Endothelial cell of umbilical vein (primary cell): ENCODE measurements around the gene DIS3L2. TPM values are rescaled to one million over a fixed set of nuclear protein-coding genes. Genes with fewer than 3 reads are reported as not detected.
A peak's percentile ranks its signal among the peaks of the same experiment; 100 is the strongest.

Source experiments
- BruUV-seq: library from RNA; stranded (reverse); fragments of 400-500 nt; replicated peaks from 2 replicates; lab custom pipeline; 2021; lab: Mats Ljungman, UMichigan
- CTCF ChIA-PET: fragments of 300-600, 350-600 bp; sonication (Branson Sonifier 250); formaldehyde crosslinking; loops from one replicate; lab custom pipeline; 2021; ENCODE audit warnings: antibody characterized with exemption, inconsistent platforms; lab: Charles Lee
- POLR2A ChIA-PET: fragments of 300-600, 350-600 bp; sonication (Branson Sonifier 250); formaldehyde crosslinking; loops from one replicate; lab custom pipeline; 2021; ENCODE audit warnings: antibody characterized with exemption, inconsistent platforms; lab: Charles Lee
- DNase-seq: peaks from one replicate; pipeline ENCODE4 v3.0.0-alpha.2; 2011; ENCODE audit warnings: low read depth, low spot score
- FAIRE-seq: peaks from 2 replicates; lab custom pipeline; 2011; peaks lifted over from hg19 to GRCh38; lab: Jason Lieb, UNC
- H2AFZ ChIP-seq: 2 replicates; pipeline ENCODE4 v1.6.0; 2012; ENCODE audit warnings: low read depth, low read length, control low read depth, inconsistent platforms
- H3K27ac ChIP-seq: 2 replicates; pipeline ENCODE4 v1.5.1; 2011; ENCODE audit warnings: low read depth, mild to moderate bottlenecking, control low read depth, low read length, moderate library complexity; ENCODE audit not compliant: insufficient read depth
- H3K27me3 ChIP-seq, 2 experiments: 2 replicates each; pipeline versions ENCODE4 v1.6.0 to v1.6.1; 2011; ENCODE audit warnings: low read length in 2 of 2, mixed read lengths in 1 of 2; ENCODE audit not compliant: control insufficient read depth in 2 of 2, insufficient read depth in 2 of 2
- H3K36me3 ChIP-seq, 2 experiments: 2 replicates in 1 of 2; 3 replicates in 1 of 2; pipeline ENCODE4 v1.5.1; 2011; ENCODE audit warnings: low read length in 2 of 2, mild to moderate bottlenecking in 1 of 2, moderate library complexity in 1 of 2; ENCODE audit not compliant: control insufficient read depth in 2 of 2, insufficient read depth in 2 of 2; ENCODE audit errors: extremely low read depth in 1 of 2
- H3K4me1 ChIP-seq: 3 replicates; pipeline ENCODE4 v1.5.1; 2011; ENCODE audit warnings: mild to moderate bottlenecking, low read length; ENCODE audit not compliant: control insufficient read depth, insufficient read depth; ENCODE audit errors: extremely low read depth
- H3K4me2 ChIP-seq: 2 replicates; pipeline ENCODE4 v1.6.1; 2011; ENCODE audit warnings: low read length, control low read depth, mixed read lengths; ENCODE audit not compliant: insufficient read depth
- H3K4me3 ChIP-seq, 3 experiments: fragments of 200-600 bp in 1 of 3; sonication (generic), shearing (Covaris generic) in 1 of 3; replicated peaks in 1 of 3; 2 replicates each; pipeline ENCODE4 v1.5.1; 2011 to 2016; ENCODE audit warnings: control low read depth in 3 of 3, low read length in 3 of 3, mild to moderate bottlenecking in 2 of 3, inconsistent platforms in 1 of 3, low read depth in 1 of 3, moderate library complexity in 1 of 3; ENCODE audit not compliant: insufficient read depth in 1 of 3
- H3K79me2 ChIP-seq: 2 replicates; pipeline ENCODE4 v1.6.0; 2012; ENCODE audit warnings: low read length, inconsistent platforms; ENCODE audit not compliant: control insufficient read depth, insufficient read depth
- H3K9ac ChIP-seq: replicated peaks from 2 replicates; pipeline ENCODE3; 2011; ENCODE audit warnings: low read length, control low read depth; ENCODE audit not compliant: insufficient read depth; ENCODE audit errors: extremely low read depth
- H3K9me1 ChIP-seq: replicated peaks from 3 replicates; pipeline ENCODE4 v1.6.0; 2011; ENCODE audit warnings: mild to moderate bottlenecking, low read length; ENCODE audit not compliant: control insufficient read depth, insufficient read depth; ENCODE audit errors: extremely low read depth
- H3K9me3 ChIP-seq: replicated peaks from 2 replicates; pipeline ENCODE4 v1.5.1; 2012; ENCODE audit warnings: low read length, inconsistent platforms; ENCODE audit not compliant: control insufficient read depth, insufficient read depth
- H4K20me1 ChIP-seq: replicated peaks from 2 replicates; pipeline ENCODE3; 2011; ENCODE audit warnings: mild to moderate bottlenecking, low read length; ENCODE audit not compliant: control insufficient read depth, insufficient read depth; ENCODE audit errors: extremely low read depth
- FOS ChIP-seq: IDR thresholded peaks from 2 replicates; pipeline ENCODE4 v1.6.1; 2011; ENCODE audit warnings: mild to moderate bottlenecking, low read length, moderate library complexity, borderline replicate concordance; ENCODE audit not compliant: insufficient read depth
- MYC ChIP-seq: IDR thresholded peaks from one replicate; pipeline ENCODE4 v1.6.1; 2011; ENCODE audit warnings: mild to moderate bottlenecking, low read depth, low read length
- POLR2A ChIP-seq: IDR thresholded peaks from 2 replicates; pipeline ENCODE4 v1.6.1; 2012; ENCODE audit warnings: low read depth, mild to moderate bottlenecking, control low read depth, low read length
- dilution Hi-C: fragments of 300-500 bp; cut with MboI; formaldehyde crosslinking; loops from one replicate; pipeline ENCODE4 v1.15.0; 2019; ENCODE audit warnings: low sequenced_read_pairs; ENCODE audit not compliant: extremely low pct_ligation_motif_present
- intact Hi-C: fragments of 100-400 bp; cut with micrococcal nuclease; formaldehyde crosslinking; loops from one replicate; pipeline ENCODE4 v1.10.0; 2022
- polyA plus RNA-seq, 4 experiments: library from polyadenylated mRNA; depleted of rRNA in 3 of 4; stranded (reverse) in 3 of 4; unstranded in 1 of 4; fragments of >200 nt; gene quantifications; 2 replicates each; pipeline versions ENCODE4 v1.2.1 to v1.2.3, GENCODE V29; 2011 to 2012; ENCODE audit warnings: missing spikeins in 1 of 4
- total RNA-seq: library from RNA; stranded (reverse); gene quantifications from 2 replicates; pipeline ENCODE4 v1.2.3, GENCODE V29; 2021
- TF ChIP-seq, protein P1 (sequence below): IDR thresholded peaks from 2 replicates; pipeline ENCODE4 v1.6.1; 2011; ENCODE audit not compliant: insufficient read depth, insufficient read length
- TF ChIP-seq, protein P2 (sequence below), 2 donors: IDR thresholded peaks; 1 replicate in 1 of 2; 2 replicates in 1 of 2; pipeline ENCODE4 v1.5.1; 2011; ENCODE audit warnings: low read length in 2 of 2, mild to moderate bottlenecking in 2 of 2, moderate library complexity in 2 of 2, control low read depth in 1 of 2, inconsistent platforms in 1 of 2, low read depth in 1 of 2; ENCODE audit not compliant: insufficient read depth in 1 of 2; ENCODE audit errors: extremely low read depth in 1 of 2

The DIS3L2 gene
- total and polyA plus RNA-seq, 2 donors (not counting 3 experiments of a cell fraction or from before 2014, with no cell fraction given), result 14.6 to 31.2 TPM

DNA sequence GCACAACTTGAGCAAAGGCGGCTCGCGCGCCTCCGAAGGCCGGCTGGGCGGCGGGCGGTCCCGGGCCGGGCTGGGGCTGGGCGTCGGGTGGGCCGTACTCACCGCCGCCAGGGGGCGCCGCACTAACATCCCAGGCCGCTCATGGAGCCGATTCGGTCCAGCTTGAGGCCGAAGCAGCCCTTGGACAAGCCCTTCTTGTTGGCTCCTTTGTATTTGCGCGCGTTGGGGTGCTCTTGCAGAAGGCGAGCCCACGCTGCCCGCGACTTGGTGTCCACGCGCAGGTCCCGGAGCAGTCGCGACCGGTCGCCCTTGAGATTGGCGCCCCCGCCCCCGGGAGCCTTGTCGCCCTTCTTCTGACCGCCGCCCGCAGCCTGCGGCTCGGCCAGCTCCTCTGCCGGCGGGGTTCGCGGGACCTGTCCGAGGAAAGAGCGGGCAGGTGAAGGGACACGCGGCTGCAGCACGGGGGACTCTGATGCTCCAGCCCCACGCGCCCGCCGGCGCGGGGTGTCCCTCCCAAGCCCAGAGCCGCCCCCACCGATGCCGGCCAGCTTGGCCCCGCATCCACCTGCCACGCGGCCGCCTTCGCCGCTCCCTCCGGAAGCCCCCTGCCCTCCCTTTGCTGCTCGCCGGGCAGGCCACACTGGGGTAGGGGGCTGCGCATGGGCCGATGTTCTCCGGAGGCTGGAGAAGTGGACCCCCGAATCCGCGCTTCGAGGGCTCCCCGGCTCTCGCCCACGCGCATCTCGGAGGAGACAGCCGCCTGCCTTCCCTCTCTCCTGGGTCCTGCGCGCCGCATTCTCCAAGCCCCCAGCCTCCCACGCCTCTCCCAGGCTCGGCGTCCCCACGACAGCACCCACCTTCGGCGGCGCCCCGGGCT lies 36.0 kb upstream of the DIS3L2 start:
- H3K36me3 ChIP-seq, result no peaks in the 10 kb centered on the region
- H3K27me3 ChIP-seq, result peaks cover 43 to 51% of the 10 kb centered on the region in 2 experiments
- H3K9me1 ChIP-seq, result no peaks in the 10 kb centered on the region
- ChIA-PET POLR2A (interaction anchor here (0.6 kb wide), 1 partner anchor 23 kb away, joined by 4 read pairs; no protein-coding TSS in a partner anchor), CTCF (interaction anchor here (0.6 to 5.1 kb wide), 42 partner anchors 9 to 516 kb away, joined by 3 to 149 read pairs (median 4); partner anchors contain the start of gene DIS3L2)
- H4K20me1 ChIP-seq, result no peaks in the 10 kb centered on the region
- no peak overlapping the region for H3K27ac ChIP-seq
- no peaks in the 10 kb centered on the region for H3K79me2 ChIP-seq
- FAIRE-seq (peak; percentile 89), DNase-seq (peak; percentile 76)
- H3K4me1 ChIP-seq, result peaks cover 15% of the 10 kb centered on the region
- no peak overlapping the region for H3K9ac ChIP-seq
- TF ChIP-seq, protein P1, sequence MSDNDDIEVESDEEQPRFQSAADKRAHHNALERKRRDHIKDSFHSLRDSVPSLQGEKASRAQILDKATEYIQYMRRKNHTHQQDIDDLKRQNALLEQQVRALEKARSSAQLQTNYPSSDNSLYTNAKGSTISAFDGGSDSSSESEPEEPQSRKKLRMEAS, result no peak
- TF ChIP-seq FOS, result no peak
- TF ChIP-seq, protein P2, sequence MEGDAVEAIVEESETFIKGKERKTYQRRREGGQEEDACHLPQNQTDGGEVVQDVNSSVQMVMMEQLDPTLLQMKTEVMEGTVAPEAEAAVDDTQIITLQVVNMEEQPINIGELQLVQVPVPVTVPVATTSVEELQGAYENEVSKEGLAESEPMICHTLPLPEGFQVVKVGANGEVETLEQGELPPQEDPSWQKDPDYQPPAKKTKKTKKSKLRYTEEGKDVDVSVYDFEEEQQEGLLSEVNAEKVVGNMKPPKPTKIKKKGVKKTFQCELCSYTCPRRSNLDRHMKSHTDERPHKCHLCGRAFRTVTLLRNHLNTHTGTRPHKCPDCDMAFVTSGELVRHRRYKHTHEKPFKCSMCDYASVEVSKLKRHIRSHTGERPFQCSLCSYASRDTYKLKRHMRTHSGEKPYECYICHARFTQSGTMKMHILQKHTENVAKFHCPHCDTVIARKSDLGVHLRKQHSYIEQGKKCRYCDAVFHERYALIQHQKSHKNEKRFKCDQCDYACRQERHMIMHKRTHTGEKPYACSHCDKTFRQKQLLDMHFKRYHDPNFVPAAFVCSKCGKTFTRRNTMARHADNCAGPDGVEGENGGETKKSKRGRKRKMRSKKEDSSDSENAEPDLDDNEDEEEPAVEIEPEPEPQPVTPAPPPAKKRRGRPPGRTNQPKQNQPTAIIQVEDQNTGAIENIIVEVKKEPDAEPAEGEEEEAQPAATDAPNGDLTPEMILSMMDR (IDR thresholded peaks at IDR 0.05; ENCODE audit: extremely low read depth in 1 of 2, insufficient read depth in 1 of 2, low read depth in 1 of 2, low read length in 2 of 2), result peak; percentile 82 to 88
- TF ChIP-seq POLR2A, result no peak
- TF ChIP-seq MYC, result no peak
- peak overlapping the region in 2 of 3 experiments; percentile 30 to 45 for H3K4me3 ChIP-seq
- H3K4me2 ChIP-seq, result peak overlapping the region; percentile 65
- peak overlapping the region; percentile 49 for H2AFZ ChIP-seq
- intact Hi-C loops, result loop anchor here (1.0 to 2.0 kb wide), 8 partner anchors 19 to 515 kb away; partner anchors contain the start of gene DIS3L2
- no peaks in the 10 kb centered on the region for H3K9me3 ChIP-seq
- dilution Hi-C loops, result no loop called here
- BruUV-seq, result no TSS peak
